Measurements from ENCODE around the gene SLFN5.

The SLFN5 gene

DNA sequence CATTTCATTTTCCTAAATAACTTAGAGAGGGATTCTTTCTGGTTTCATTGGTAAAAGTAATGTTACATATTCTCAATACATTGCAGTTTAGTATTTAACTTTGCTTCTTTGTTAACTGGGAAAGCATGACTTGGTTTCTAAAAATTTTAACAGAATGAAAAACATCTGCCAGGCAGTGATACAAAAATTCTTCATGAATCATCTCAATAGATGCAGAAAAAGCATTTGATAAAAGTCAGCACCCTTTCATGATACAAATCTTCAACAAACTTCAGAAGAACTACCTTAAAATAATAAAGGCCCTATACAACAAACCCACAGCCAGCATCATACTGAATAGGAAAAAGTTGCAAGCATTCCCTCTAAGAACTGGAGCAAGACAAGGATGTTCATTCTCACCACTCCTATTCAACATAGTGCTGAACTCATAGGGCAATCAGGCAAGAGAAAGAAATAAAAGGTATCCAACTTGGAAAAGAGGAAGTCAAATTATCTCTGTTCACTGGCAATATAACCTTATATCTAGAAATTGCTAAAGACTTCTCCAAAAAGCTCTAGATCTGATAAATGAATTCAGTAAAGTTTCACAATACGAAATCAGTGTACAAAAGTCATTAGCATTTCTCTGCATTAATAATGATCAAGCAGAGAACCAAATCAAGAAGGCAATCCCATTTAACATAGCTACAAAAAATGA is 50.4 kb downstream of the SLFN5 start:
- ATAC-seq = no peak
- TF ChIP-seq ZFP30 (CRISPR knock-in tag; IDR thresholded peaks at IDR 0.05) (no peak), BACH2 (CRISPR knock-in tag; IDR thresholded peaks at IDR 0.05; ENCODE audit: borderline replicate concordance) (no peak), ARNTL (CRISPR knock-in tag; IDR thresholded peaks at IDR 0.05; ENCODE audit: borderline replicate concordance, low read depth) (no peak), CSDC2 (CRISPR knock-in tag; IDR thresholded peaks at IDR 0.05) (no peak), TCF4 (CRISPR knock-in tag; IDR thresholded peaks at IDR 0.05; ENCODE audit: borderline replicate concordance) (no peak), PPARA (CRISPR knock-in tag; IDR thresholded peaks at IDR 0.05; ENCODE audit: borderline replicate concordance) (no peak), GLIS3 (CRISPR knock-in tag; IDR thresholded peaks at IDR 0.05) (no peak), SNAI2 (CRISPR knock-in tag; IDR thresholded peaks at IDR 0.05) (no peak), ZNF8 (CRISPR knock-in tag; IDR thresholded peaks at IDR 0.05) (no peak), ESRRG (CRISPR knock-in tag; IDR thresholded peaks at IDR 0.05) (no peak), OSR1 (CRISPR knock-in tag; IDR thresholded peaks at IDR 0.05) (no peak), TOX (CRISPR knock-in tag; IDR thresholded peaks at IDR 0.05; ENCODE audit: borderline replicate concordance) (no peak), ZNF70 (CRISPR knock-in tag; IDR thresholded peaks at IDR 0.05) (no peak), ZC3H10 (CRISPR knock-in tag; IDR thresholded peaks at IDR 0.05) (no peak)
- TF ChIP-seq, protein P1, sequence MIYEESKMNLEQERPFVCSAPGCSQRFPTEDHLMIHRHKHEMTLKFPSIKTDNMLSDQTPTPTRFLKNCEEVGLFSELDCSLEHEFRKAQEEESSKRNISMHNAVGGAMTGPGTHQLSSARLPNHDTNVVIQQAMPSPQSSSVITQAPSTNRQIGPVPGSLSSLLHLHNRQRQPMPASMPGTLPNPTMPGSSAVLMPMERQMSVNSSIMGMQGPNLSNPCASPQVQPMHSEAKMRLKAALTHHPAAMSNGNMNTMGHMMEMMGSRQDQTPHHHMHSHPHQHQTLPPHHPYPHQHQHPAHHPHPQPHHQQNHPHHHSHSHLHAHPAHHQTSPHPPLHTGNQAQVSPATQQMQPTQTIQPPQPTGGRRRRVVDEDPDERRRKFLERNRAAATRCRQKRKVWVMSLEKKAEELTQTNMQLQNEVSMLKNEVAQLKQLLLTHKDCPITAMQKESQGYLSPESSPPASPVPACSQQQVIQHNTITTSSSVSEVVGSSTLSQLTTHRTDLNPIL (CRISPR knock-in tag; IDR thresholded peaks at IDR 0.05; ENCODE audit: low read depth) = no peak
- TF ChIP-seq, protein P2, sequence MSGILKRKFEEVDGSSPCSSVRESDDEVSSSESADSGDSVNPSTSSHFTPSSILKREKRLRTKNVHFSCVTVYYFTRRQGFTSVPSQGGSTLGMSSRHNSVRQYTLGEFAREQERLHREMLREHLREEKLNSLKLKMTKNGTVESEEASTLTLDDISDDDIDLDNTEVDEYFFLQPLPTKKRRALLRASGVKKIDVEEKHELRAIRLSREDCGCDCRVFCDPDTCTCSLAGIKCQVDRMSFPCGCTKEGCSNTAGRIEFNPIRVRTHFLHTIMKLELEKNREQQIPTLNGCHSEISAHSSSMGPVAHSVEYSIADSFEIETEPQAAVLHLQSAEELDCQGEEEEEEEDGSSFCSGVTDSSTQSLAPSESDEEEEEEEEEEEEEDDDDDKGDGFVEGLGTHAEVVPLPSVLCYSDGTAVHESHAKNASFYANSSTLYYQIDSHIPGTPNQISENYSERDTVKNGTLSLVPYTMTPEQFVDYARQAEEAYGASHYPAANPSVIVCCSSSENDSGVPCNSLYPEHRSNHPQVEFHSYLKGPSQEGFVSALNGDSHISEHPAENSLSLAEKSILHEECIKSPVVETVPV (CRISPR knock-in tag; IDR thresholded peaks at IDR 0.05) = no peak
- TF ChIP-seq, protein P3, sequence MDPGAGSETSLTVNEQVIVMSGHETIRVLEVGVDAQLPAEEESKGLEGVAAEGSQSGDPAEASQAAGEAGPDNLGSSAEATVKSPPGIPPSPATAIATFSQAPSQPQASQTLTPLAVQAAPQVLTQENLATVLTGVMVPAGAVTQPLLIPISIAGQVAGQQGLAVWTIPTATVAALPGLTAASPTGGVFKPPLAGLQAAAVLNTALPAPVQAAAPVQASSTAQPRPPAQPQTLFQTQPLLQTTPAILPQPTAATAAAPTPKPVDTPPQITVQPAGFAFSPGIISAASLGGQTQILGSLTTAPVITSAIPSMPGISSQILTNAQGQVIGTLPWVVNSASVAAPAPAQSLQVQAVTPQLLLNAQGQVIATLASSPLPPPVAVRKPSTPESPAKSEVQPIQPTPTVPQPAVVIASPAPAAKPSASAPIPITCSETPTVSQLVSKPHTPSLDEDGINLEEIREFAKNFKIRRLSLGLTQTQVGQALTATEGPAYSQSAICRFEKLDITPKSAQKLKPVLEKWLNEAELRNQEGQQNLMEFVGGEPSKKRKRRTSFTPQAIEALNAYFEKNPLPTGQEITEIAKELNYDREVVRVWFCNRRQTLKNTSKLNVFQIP (CRISPR knock-in tag; IDR thresholded peaks at IDR 0.05; ENCODE audit: borderline replicate concordance, low read depth) = no peak
- TF ChIP-seq, protein P4, sequence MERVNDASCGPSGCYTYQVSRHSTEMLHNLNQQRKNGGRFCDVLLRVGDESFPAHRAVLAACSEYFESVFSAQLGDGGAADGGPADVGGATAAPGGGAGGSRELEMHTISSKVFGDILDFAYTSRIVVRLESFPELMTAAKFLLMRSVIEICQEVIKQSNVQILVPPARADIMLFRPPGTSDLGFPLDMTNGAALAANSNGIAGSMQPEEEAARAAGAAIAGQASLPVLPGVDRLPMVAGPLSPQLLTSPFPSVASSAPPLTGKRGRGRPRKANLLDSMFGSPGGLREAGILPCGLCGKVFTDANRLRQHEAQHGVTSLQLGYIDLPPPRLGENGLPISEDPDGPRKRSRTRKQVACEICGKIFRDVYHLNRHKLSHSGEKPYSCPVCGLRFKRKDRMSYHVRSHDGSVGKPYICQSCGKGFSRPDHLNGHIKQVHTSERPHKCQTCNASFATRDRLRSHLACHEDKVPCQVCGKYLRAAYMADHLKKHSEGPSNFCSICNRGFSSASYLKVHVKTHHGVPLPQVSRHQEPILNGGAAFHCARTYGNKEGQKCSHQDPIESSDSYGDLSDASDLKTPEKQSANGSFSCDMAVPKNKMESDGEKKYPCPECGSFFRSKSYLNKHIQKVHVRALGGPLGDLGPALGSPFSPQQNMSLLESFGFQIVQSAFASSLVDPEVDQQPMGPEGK (CRISPR knock-in tag; IDR thresholded peaks at IDR 0.05; ENCODE audit: borderline replicate concordance) = no peak

DNA sequence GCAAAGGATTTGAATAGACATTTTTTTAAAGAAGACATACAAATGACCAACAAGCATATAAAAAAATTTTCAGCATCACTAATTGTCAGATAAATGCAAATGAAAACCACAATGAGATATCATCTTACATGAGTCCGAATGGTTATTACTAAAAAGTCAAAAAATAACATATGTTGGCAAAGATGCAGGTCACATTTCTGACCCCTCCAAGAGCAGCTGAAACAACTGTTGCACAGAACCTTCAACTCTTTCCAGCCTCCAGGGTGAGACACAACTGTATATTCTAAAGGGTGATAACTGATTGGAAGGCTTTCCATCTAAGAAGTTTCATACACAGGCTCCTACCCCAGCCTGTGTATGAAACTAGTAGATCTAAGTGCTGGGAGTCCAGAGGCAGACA is 51.9 kb downstream of the SLFN5 start:
- TF ChIP-seq ZNF565 (CRISPR knock-in tag; conservative IDR thresholded peaks at IDR 0.05; ENCODE audit: low read depth) (no peak), ZFP30 (CRISPR knock-in tag; IDR thresholded peaks at IDR 0.05) (no peak), OSR1 (CRISPR knock-in tag; IDR thresholded peaks at IDR 0.05) (no peak), BACH2 (CRISPR knock-in tag; IDR thresholded peaks at IDR 0.05; ENCODE audit: borderline replicate concordance) (no peak), CSDC2 (CRISPR knock-in tag; IDR thresholded peaks at IDR 0.05) (no peak), RARB (CRISPR knock-in tag; IDR thresholded peaks at IDR 0.05) (no peak), GLIS3 (CRISPR knock-in tag; IDR thresholded peaks at IDR 0.05) (no peak), ISL1 (CRISPR knock-in tag; IDR thresholded peaks at IDR 0.05) (no peak), ZNF8 (CRISPR knock-in tag; IDR thresholded peaks at IDR 0.05) (no peak), TOX (CRISPR knock-in tag; IDR thresholded peaks at IDR 0.05; ENCODE audit: borderline replicate concordance) (no peak), PPARA (CRISPR knock-in tag; IDR thresholded peaks at IDR 0.05; ENCODE audit: borderline replicate concordance) (no peak), ZFP3 (CRISPR knock-in tag; IDR thresholded peaks at IDR 0.05) (no peak), ZNF70 (CRISPR knock-in tag; IDR thresholded peaks at IDR 0.05) (no peak), ZC3H10 (CRISPR knock-in tag; IDR thresholded peaks at IDR 0.05) (no peak), ARNTL (CRISPR knock-in tag; IDR thresholded peaks at IDR 0.05; ENCODE audit: borderline replicate concordance, low read depth) (no peak)
- TF ChIP-seq, protein P4 (CRISPR knock-in tag; IDR thresholded peaks at IDR 0.05; ENCODE audit: borderline replicate concordance) = no peak
- TF ChIP-seq, protein P3 (CRISPR knock-in tag; IDR thresholded peaks at IDR 0.05; ENCODE audit: borderline replicate concordance, low read depth) = no peak
- TF ChIP-seq, protein P2 (CRISPR knock-in tag; IDR thresholded peaks at IDR 0.05) = no peak
- no peak for ATAC-seq

Measured in SK-N-SH treated with all-trans-retinoic acid at 6 μM for 48 hours (cell line).